ENCODE results near the gene SPTBN1.

SPTBN1 gene

DNA sequence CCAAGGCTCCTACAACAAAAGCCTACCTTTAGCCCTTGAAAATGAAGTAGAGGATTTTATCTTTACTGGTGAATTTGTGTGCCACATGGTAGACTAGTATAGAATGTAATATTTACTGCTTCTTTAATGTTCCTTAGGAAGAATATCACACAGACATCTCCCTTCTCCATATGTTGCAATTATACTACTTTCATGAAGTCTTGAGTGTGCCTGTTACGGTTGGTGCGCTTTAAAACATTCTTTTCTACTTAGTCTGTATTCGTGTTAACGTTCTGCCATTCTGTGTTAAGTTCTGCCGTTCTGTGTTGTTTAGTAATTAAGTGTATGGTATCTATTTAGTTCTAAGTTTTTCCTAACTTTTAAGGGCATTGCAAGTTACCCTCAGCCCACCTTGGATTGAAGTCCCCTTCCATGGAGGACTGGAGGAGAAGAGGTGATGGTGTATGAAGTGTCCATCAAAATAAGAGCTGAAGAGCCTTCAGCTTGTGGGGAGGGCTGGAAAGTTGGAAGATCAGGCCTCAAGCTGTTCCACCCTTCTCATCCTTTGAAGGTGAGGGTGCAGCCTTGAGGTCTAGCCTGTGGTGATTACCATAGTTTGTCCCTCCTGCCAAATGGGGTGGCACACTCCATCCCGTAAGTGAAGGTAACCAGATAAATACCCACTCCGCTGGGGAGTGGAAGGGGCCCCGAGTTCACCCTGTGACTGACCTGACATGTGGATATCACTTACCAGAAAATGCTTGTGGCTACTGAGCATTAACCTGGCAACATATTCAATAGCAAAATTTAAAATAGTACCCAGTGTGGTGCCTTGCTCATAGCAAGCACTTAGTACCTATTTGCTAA, 131.3 kb downstream of the SPTBN1 start:
- no peak for DNase-seq (ENCODE audit: low read depth in 2 of 2, low spot score in 1 of 2)

GRCh38 chr2:54588244-54588899, 132.2 kb downstream of the SPTBN1 start:
- no peak for DNase-seq (ENCODE audit: low read depth in 2 of 2, low spot score in 1 of 2)

- DNase-seq (ENCODE audit: low read depth in 2 of 2, low spot score in 1 of 2): no peak
Observed at GRCh38 chr2:54589038-54589339, 132.9 kb downstream of the SPTBN1 start.

- DNase-seq (ENCODE audit: low read depth in 2 of 2, low spot score in 1 of 2): no peak
Observed at GRCh38 chr2:54589340-54590215, 133.5 kb downstream of the SPTBN1 start.

GRCh38 chr2:54590216-54591120, 134.3 kb downstream of the SPTBN1 start:
- DNase-seq (ENCODE audit: low read depth in 2 of 2, low spot score in 1 of 2): no peak

GRCh38 chr2:54591551-54591950, 135.4 kb downstream of the SPTBN1 start:
- DNase-seq (ENCODE audit: low read depth in 2 of 2, low spot score in 1 of 2): no peak

- no peak for DNase-seq (ENCODE audit: low read depth in 2 of 2, low spot score in 1 of 2)
Observed at GRCh38 chr2:54593249-54593648, 137.1 kb downstream of the SPTBN1 start.

GRCh38 chr2:54594048-54594447, 137.9 kb downstream of the SPTBN1 start:
- DNase-seq (ENCODE audit: low read depth in 2 of 2, low spot score in 1 of 2): no peak

GRCh38 chr2:54595161-54595803, 139.2 kb downstream of the SPTBN1 start:
- DNase-seq (ENCODE audit: low read depth in 2 of 2, low spot score in 1 of 2): no peak

DNA sequence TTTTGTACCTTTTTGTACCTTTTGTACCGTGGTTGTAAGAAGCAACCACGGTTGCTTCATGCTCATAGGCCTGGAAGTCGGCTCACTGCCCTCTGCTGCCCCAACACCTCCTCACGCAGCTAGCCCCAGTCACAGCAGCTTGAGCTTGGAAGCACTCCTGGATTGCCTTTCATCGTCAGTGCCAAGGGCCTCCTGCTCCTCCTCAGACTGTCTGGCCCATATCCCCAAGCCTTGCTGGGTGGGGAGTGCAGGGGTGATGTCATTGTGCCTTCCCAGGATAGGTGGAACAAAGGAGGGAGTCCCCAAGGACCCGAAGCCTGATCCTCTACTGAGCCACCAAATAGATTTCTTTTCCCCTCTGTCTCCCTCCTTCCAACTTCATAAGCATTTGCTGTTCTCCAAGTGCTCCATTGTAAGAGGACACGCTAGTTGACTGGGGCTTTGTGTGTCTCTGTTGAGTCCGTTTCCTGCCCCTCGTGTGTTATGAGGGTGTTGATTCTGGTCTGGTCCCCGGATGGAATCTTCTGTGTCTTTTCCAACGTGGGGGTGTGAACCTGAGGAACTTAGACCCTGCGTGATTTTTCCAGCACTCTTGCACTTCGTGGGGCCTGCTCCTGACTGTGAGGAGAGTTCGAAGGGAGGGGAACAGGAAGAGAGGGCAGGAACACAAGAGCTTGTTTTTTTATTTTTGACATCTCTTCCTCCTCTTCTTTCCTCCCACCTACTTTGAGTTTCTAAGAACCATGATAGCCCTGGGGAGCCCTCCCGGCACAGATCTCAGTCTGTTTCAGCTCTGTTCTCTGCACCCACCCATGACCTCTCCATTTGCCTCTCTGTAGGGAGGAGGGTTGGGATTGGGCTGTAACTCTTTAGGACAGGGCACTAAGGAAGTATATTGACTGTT, 140.1 kb downstream of the SPTBN1 start:
- DNase-seq (ENCODE audit: low read depth in 2 of 2, low spot score in 1 of 2): no peak

DNA sequence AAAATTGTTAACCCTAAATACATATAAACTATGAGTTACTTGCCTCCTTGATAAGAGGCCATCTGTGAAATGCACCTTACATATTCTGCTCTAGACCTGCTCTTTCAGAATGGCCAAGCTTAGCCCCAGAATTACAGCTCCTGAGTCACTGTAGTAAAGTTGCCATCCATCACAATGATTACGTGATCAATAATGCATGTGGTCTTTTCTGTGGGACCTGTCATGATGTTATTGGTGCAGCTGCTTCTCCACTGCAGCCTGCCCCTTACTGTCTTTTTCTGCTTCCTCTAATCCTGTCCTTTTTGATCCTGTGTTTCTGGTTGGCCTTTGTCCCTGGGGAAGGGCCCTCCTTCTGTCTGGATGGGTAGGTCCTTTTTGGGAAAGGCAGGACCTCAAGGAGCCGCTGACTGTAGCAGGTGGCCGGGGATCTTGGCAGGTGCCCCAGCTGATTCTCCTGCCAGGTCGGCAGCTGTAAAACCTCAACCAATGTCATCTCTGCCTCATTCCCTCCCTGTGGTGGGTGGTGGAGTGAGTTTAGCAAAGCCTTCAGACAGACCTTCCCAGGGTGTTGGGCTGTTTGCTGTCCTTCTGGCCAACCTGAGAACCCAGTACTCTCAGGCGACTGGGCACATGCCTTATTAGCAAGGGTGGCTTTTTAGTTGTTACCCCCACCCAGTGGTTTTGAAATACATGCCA, 141.2 kb downstream of the SPTBN1 start:
- no peak for DNase-seq (ENCODE audit: low read depth in 2 of 2, low spot score in 1 of 2)

- DNase-seq (ENCODE audit: low read depth in 2 of 2, low spot score in 1 of 2): no peak
Observed at GRCh38 chr2:54598347-54599325, 142.5 kb downstream of the SPTBN1 start.

GRCh38 chr2:54599326-54599710, 143.2 kb downstream of the SPTBN1 start:
- DNase-seq (ENCODE audit: low read depth in 2 of 2, low spot score in 1 of 2): no peak

GRCh38 chr2:54599914-54600313, 143.8 kb downstream of the SPTBN1 start:
- no peak for DNase-seq (ENCODE audit: low read depth in 2 of 2, low spot score in 1 of 2)

- DNase-seq (ENCODE audit: low read depth in 2 of 2, low spot score in 1 of 2): no peak
Observed at GRCh38 chr2:54601339-54601738, 145.2 kb downstream of the SPTBN1 start.

DNA sequence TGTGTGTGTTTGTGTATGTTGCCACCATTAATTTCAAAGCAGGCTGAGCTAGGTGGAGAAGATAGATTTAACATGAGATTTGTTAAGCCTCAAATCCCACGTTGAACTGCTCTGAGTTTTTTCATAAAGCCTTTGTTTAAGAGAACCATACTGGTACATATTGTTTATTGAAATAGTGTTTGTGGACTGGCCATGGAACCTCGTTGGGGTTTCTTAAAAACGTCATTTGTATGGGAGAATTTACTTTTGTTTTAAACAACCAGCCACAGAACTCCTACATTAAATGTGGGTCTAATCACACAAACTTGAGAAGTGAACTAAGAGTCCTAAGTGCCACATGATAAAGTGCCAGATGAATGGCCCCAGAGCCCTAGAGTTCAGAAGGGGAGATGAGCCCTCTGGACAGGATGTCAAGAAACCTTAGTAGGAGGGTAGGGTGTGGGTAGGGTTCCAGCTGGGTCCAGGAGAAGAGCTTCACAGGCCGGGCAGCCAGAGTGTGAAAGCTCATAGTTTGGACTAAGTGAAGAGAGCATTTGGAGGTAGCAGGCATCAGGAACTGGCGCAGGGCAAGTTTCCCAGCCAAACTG, 146.7 kb downstream of the SPTBN1 start:
- no peak for DNase-seq (ENCODE audit: low read depth in 2 of 2, low spot score in 1 of 2)

- no peak for DNase-seq (ENCODE audit: low read depth in 2 of 2, low spot score in 1 of 2)
Observed at GRCh38 chr2:54603357-54603756, 147.2 kb downstream of the SPTBN1 start.

Measured in stimulated activated CD8-positive, alpha-beta memory T cell treated with anti-CD3 and anti-CD28 coated beads, Interleukin-4, amount 100 ng/mL, for 1 hour (primary cell).